Stimulated activated effector memory CD8-positive, alpha-beta T cell treated with anti-CD3 and anti-CD28 coated beads, Interleukin-12 subunit alpha, Interleukin-12 subunit beta, amount 100 ng/mL, for 72 hours (primary cell): ENCODE measurements around the gene DICER1.

Source experiments
- ATAC-seq: fragments of 150-1000 bp; cut with Tn5 transposase; 2 replicates; pipeline ENCODE4 v1.10.0; 2021
- DNase-seq, 2 donors: peaks; one replicate each; pipeline ENCODE4 v3.0.0; 2021 to 2022; ENCODE audit warnings: low spot score in 2 of 2
- H3K27ac Mint-ChIP-seq: one replicate; pipeline ENCODE4 v1.8.0; 2022; ENCODE audit warnings: mild to moderate bottlenecking, mixed read lengths
- H3K36me3 Mint-ChIP-seq: one replicate; pipeline ENCODE4 v1.8.0; 2022; ENCODE audit warnings: mild to moderate bottlenecking, mixed read lengths
- H3K4me1 Mint-ChIP-seq: one replicate; pipeline ENCODE4 v1.8.0; 2022; ENCODE audit warnings: mixed read lengths
- H3K4me3 Mint-ChIP-seq: one replicate; pipeline ENCODE4 v1.8.0; 2022; ENCODE audit warnings: mild to moderate bottlenecking, mixed read lengths
- H3K9me3 Mint-ChIP-seq: one replicate; pipeline ENCODE4 v1.8.0; 2022; ENCODE audit warnings: mixed read lengths

DICER1 gene

DNA sequence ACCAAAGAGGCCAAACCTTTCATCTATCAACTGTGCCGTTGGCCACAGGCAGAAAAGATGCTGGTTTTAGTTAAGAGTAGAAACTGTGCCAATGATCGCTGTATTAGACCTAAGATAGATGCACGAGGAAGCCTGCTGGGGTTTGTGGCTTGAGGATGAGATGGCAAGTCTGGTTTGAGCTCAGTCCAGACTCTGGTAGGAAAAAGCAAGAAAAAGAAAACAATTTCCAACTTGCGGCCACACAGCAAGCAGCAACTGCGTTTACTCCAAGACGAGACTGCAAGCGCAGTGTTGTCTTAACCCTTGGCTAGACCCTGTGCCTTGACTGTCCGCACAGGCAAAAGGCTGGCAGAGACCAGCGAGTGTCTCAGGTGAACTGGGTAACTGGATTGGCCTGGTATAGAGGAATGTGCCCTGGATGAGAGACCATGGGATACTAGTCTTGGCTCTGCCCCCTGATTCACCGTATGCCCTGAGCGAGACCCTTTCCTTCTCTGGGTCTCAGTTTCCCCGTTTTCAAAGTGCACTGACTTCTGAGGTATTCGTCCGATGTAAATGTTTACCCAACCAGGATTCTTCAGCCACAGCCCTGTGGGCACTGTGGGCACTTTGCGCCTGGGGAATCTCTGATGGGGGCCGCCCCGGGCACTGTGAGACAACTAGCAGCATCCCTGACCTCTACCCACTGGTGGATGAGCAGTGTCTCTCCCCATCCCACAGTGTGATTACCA lies 113.4 kb downstream of the DICER1 start:
- H3K9me3 Mint-ChIP-seq: no peaks in the 10 kb centered on the region
- DNase-seq (no peak), ATAC-seq (no peak)
- no peaks in the 10 kb centered on the region for H3K36me3 Mint-ChIP-seq
- no peaks in the 10 kb centered on the region for H3K4me1 Mint-ChIP-seq
- no peak overlapping the region for H3K27ac Mint-ChIP-seq
- no peak overlapping the region for H3K4me3 Mint-ChIP-seq

DNA sequence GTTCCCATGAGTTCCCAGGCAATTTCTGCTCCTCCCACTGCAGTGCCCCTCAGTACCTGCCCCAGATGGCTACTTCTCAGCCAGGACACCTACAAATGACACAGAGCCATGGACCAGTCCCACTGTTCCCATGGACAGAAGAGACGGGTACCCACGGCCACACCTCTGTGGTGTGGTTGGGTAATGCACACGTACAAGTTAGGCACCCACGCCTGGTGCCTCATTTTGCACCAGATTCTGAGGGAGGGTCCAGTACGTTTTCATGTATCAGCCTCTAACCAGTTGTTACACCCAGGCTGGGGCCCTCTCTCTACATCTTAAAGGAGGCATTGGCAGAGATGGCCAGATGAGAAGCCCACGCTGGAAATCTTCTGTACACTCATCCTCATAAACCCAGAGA lies 114.0 kb downstream of the DICER1 start:
- DNase-seq (no peak), ATAC-seq (no peak)
- Mint-ChIP-seq H3K4me1 (no peaks in the 10 kb centered on the region), H3K4me3 (no peak overlapping the region), H3K27ac (no peak overlapping the region), H3K36me3 (no peaks in the 10 kb centered on the region), H3K9me3 (no peaks in the 10 kb centered on the region)

DNA sequence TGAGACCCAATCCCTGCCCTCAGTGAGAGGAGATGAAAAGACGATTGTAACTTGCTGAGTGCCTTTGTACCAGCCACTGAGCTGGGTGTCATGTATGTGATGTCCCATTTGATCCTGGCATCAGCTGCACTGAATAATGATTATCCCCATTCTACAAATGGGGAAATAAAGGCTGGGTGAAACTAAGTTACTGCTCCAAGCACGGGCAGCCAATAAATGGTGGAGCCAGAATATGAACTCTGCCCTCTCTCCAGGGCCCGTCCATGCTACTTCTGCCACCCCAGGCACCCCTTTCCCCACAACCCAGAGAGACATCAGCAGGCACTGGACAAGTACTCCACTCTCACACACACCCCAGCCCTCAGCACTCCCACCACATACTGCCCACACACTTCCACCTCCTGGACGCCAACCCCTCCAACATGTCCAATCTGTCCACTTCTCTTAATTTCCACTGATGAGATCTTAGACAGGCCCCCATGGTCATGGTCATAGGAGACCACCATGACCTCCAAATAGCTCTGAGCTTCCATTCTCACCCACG lies 115.8 kb downstream of the DICER1 start:
- H3K27ac Mint-ChIP-seq: no peak overlapping the region
- no peaks in the 10 kb centered on the region for H3K4me1 Mint-ChIP-seq
- ATAC-seq: no peak
- H3K36me3 Mint-ChIP-seq: no peaks in the 10 kb centered on the region
- no peak for DNase-seq
- H3K9me3 Mint-ChIP-seq: no peaks in the 10 kb centered on the region
- H3K4me3 Mint-ChIP-seq: no peak overlapping the region

DNA sequence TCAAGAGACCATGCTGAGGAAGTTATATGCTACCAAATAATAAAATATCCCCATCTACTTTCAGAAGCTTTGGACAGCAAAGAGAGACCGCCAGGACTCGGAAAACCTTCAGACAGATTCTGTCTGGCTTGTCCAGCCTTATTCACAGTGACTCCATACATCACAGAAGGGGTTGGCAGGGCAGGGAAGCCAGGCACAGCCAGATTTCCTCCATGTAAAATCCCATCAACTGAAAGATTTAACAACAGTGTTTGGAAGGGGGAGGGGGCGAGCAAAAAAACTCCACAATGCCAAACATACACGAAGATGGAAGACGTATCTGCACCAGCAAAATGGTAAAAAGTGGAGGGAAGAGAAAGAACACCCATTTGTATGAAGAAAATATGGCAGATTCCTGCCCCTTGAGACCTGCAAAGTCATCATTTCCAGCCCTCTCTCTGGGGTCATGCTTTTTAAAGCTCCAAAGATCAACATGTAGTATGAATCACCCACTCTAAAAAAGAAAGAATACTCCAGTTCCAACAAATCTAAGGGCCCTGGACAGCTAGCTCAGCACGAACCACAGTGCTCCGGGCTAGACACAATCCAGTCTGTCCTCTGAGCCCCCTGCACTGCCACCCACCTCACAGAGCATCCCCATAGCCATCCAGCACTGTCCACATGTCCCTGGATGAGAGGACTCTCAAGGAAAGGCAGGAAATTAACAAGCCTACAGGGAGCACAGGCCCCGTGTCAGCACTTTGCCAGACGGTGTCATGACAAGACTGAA lies 116.4 kb downstream of the DICER1 start:
- Mint-ChIP-seq H3K36me3 (no peaks in the 10 kb centered on the region), H3K27ac (no peak overlapping the region), H3K4me1 (no peaks in the 10 kb centered on the region), H3K9me3 (no peaks in the 10 kb centered on the region), H3K4me3 (no peak overlapping the region)
- ATAC-seq (no peak), DNase-seq (no peak)

DNA sequence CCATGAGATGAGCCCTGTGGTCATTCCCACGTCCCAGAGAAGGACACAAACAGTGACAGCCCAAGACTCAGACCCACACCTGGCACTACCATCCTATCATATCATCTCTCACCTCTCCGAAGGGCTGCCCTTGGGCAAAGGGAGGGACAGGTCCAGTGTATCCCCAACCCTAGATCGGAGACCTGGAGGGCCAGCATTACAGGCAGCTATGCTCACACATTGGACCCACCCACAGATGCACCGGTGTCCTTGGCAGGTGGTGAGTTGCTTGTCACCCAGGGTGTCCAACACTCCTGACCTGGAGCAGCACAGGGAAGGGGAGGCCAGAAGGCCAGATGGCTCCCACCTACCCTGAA lies 117.4 kb downstream of the DICER1 start:
- no peak for DNase-seq
- Mint-ChIP-seq H3K4me1 (no peaks in the 10 kb centered on the region), H3K36me3 (no peaks in the 10 kb centered on the region), H3K4me3 (no peak overlapping the region), H3K9me3 (no peaks in the 10 kb centered on the region), H3K27ac (no peak overlapping the region)
- no peak for ATAC-seq

DNA sequence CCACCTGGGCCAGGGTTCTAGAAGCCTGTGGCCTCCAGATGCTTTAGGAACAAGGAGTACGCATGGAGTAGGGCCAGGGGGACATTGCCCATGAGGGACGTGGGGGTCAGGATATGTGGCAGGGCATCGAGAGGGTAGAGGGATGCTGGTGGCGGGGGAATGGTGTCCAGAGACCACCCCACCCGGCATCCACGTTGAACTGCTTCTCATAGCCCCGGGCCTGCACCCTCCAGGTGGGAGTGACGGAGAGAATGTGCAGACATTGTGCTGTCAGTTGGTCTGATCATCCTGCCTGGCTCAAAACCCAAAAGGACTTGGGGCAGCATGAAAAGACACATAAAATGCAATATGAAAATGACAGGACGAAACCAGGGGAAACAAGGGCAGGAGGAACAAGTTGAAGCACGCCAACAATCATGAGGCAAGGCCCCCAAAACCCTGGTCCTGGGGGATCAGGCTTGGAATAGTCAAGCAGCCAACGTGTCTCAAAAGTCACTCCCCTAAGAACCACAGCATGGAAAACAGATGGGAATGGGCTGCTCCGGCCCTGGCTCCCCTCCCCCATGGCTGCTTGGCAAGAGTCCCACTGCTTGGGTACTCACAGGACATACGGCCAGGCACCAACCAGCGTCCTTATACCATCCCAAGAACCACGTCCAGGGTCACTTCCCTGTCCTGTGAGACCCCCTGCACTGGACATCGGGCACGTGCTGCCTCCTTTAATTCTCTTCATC lies 117.9 kb downstream of the DICER1 start:
- no peaks in the 10 kb centered on the region for H3K36me3 Mint-ChIP-seq
- H3K4me1 Mint-ChIP-seq: no peaks in the 10 kb centered on the region
- ATAC-seq: no peak
- no peak overlapping the region for H3K27ac Mint-ChIP-seq
- H3K9me3 Mint-ChIP-seq: no peaks in the 10 kb centered on the region
- no peak overlapping the region for H3K4me3 Mint-ChIP-seq
- DNase-seq: no peak

DNA sequence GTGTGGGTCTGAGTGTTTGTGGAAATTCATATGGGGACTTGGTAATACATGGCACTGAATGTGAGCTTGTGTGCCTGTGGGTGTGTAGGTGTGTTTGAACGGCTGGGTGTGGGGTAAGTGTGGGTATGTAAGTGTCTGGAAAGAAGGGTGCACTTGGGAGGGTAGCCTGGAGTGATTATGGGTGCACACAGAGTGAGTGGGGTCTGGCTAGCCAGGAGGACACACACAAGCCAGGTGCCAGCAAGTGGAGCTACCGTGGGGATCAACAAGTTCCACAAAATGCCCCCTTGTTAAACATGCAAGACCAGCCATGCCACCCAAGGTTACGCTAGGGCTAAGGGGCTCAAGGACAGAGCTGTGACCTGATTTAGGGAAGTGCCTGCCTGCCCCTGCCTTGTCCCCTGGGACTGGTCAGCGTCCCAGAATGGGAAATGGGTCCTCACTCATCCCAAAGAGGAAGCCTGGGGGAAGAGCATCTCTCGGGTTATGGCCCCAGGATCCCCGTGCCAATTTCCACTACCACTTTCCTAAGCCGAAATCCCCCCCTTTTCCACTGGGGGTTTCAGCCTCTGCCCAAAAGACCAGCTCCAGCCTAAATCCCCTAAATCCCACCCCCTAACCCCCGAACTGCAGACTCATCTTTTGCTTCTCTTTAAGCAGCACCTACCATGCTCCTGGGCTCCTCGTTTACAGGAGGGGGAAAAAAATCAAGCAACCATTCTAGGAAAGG lies 118.6 kb downstream of the DICER1 start:
- no peak for ATAC-seq
- Mint-ChIP-seq H3K4me1 (no peaks in the 10 kb centered on the region), H3K36me3 (no peaks in the 10 kb centered on the region)

DNA sequence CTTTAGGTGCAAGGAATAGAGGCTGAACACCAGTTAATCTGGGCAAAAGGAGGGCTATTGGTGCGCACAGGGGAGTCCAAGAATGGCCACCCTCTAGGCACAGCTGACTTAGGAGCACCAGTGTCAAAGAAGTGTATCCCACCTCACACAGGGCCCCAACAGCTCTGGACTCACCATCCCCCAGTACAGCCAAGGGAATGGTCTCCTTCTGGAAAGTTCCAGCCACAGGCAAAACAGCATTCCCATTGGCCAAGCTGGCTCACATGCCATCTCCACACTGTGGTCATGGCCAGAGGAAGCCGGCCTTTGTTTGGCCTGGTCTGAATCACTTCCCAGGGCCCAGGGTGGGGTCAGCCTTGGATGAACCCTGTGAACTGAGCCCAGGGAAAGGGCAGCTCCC lies 120.1 kb downstream of the DICER1 start:
- H3K27ac Mint-ChIP-seq: no peak overlapping the region
- H3K4me1 Mint-ChIP-seq: no peaks in the 10 kb centered on the region
- H3K4me3 Mint-ChIP-seq: no peak overlapping the region
- H3K9me3 Mint-ChIP-seq: no peaks in the 10 kb centered on the region
- no peak for DNase-seq
- no peak for ATAC-seq
- no peaks in the 10 kb centered on the region for H3K36me3 Mint-ChIP-seq

More for the DNA sequence above, 118.6 kb downstream of the DICER1 start:
- no peaks in the 10 kb centered on the region for H3K9me3 Mint-ChIP-seq
- H3K4me3 Mint-ChIP-seq: no peak overlapping the region
- no peak overlapping the region for H3K27ac Mint-ChIP-seq
- DNase-seq: no peak
